ENCODE results near the gene WNT6. TPM values are rescaled to one million over a fixed set of nuclear protein-coding genes. Genes with fewer than 3 reads are reported as not detected.

The WNT6 gene
- total and polyA plus RNA-seq, 4 donors: 0.08 to 0.20 TPM; not detected in 2

GRCh38 chr2:218820746-218821369 lies 38.7 kb upstream of the WNT6 start:
- Histone ChIP-seq H3K36me3 (ENCODE audit: control insufficient read depth in 4 of 4, insufficient read depth in 3 of 4, low read depth in 1 of 4, low read length in 3 of 4) (peaks cover 9 to 37% (median 26%) of the 10 kb centered on the region in 4 donors), H3K27me3 (ENCODE audit: control insufficient read depth in 4 of 4, insufficient read depth in 4 of 4, low read length in 3 of 4) (no peaks in the 10 kb centered on the region), H3K4me1 (ENCODE audit: control insufficient read depth in 4 of 4, insufficient read depth in 4 of 4, low read length in 3 of 4) (no peaks in the 10 kb centered on the region), H3K9ac (ENCODE audit: low read depth in 1 of 2, low read length in 2 of 2) (no peak overlapping the region), H3K4me3 (ENCODE audit: low read depth in 1 of 3, low read length in 3 of 3) (no peak overlapping the region), H3K9me3 (ENCODE audit: control insufficient read depth in 4 of 4, low read length in 3 of 4) (no peaks in the 10 kb centered on the region), H3K27ac (ENCODE audit: low read depth in 1 of 2, low read length in 2 of 2) (no peak overlapping the region)
- no peak for TF ChIP-seq YY1 (IDR thresholded peaks at IDR 0.05)
- 96% methylated on average over 15 of the region's 15 CpGs for whole genome bisulfite sequencing
- DNase-seq (ENCODE audit: low spot score): no peak

DNA sequence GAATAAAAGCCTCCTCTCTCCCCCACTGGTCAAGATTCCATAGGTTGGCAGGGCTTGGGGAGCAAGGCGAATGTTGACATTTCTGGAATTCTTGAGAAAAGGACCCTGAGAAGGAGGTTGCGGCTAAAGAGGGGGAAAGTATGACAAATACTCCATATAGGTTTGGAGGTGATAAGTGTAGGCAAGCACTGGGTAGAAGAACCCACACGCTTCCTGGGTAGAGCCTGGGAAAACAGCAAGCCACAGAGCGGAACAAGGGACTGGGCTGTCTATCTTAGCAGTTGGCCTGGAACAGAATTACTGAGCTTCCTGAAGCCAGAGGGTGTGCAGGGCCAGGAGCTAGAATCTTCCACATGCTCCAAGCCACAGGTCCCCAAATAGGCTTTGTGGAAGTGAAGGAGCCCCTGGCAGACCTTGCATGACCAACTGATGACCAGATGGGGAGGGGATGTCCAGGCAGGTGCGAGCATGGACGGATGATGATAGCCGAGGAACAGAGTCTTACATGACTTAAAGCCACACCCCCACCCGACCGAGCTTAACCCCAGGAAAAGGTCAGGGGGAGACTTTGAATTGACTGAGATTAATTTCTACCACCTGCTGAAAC lies 37.9 kb upstream of the WNT6 start:
- TF ChIP-seq RAD21 (IDR thresholded peaks at IDR 0.05) (no peak), HNF4A (conservative IDR thresholded peaks at IDR 0.05) (no peak), FOXA1 (IDR thresholded peaks at IDR 0.05) (no peak), RXRA (IDR thresholded peaks at IDR 0.05) (no peak), SP1 (IDR thresholded peaks at IDR 0.05) (no peak)
- TF ChIP-seq, protein P1, sequence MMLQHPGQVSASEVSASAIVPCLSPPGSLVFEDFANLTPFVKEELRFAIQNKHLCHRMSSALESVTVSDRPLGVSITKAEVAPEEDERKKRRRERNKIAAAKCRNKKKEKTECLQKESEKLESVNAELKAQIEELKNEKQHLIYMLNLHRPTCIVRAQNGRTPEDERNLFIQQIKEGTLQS (IDR thresholded peaks at IDR 0.05): no peak
- no peaks in the 10 kb centered on the region for H3K9me3 ChIP-seq (ENCODE audit: control insufficient read depth in 4 of 4, low read length in 3 of 4)
- H3K9ac ChIP-seq (ENCODE audit: low read depth in 1 of 2, low read length in 2 of 2): no peak overlapping the region
- WGBS: 85% methylated on average over 9 of the region's 9 CpGs
- H3K4me1 ChIP-seq (ENCODE audit: control insufficient read depth in 4 of 4, insufficient read depth in 4 of 4, low read length in 3 of 4): no peaks in the 10 kb centered on the region
- peaks cover 7 to 33% (median 20%) of the 10 kb centered on the region in 4 donors for H3K36me3 ChIP-seq (ENCODE audit: control insufficient read depth in 4 of 4, insufficient read depth in 3 of 4, low read depth in 1 of 4, low read length in 3 of 4)
- no peak for DNase-seq (ENCODE audit: low spot score)
- H3K27ac ChIP-seq (ENCODE audit: low read depth in 1 of 2, low read length in 2 of 2): no peak overlapping the region
- no peaks in the 10 kb centered on the region for H3K27me3 ChIP-seq (ENCODE audit: control insufficient read depth in 4 of 4, insufficient read depth in 4 of 4, low read length in 3 of 4)
- no peak overlapping the region for H3K4me3 ChIP-seq (ENCODE audit: low read depth in 1 of 3, low read length in 3 of 3)

GRCh38 chr2:218822622-218823021 lies 37.0 kb upstream of the WNT6 start:
- no peak overlapping the region for H3K27ac ChIP-seq (ENCODE audit: low read depth in 1 of 2, low read length in 2 of 2)
- TF ChIP-seq EGR1 (IDR thresholded peaks at IDR 0.05; ENCODE audit: low read depth in 2 of 2) (no peak), GABPA (IDR thresholded peaks at IDR 0.05 in 1 of 2, conservative IDR thresholded peaks at IDR 0.05 in 1 of 2) (no peak), ZBTB33 (IDR thresholded peaks at IDR 0.05) (no peak), FOXA2 (IDR thresholded peaks at IDR 0.05) (no peak), JUND (IDR thresholded peaks at IDR 0.05) (no peak), RAD21 (IDR thresholded peaks at IDR 0.05) (no peak), NR2F2 (IDR thresholded peaks at IDR 0.05) (no peak)
- H3K4me1 ChIP-seq (ENCODE audit: control insufficient read depth in 4 of 4, insufficient read depth in 4 of 4, low read length in 3 of 4): no peaks in the 10 kb centered on the region
- no peaks in the 10 kb centered on the region for H3K27me3 ChIP-seq (ENCODE audit: control insufficient read depth in 4 of 4, insufficient read depth in 4 of 4, low read length in 3 of 4)
- H3K36me3 ChIP-seq (ENCODE audit: control insufficient read depth in 4 of 4, insufficient read depth in 3 of 4, low read depth in 1 of 4, low read length in 3 of 4): peaks cover 5 to 26% (median 14%) of the 10 kb centered on the region in 4 donors
- H3K4me3 ChIP-seq (ENCODE audit: low read depth in 1 of 3, low read length in 3 of 3): no peak overlapping the region
- WGBS: 89% methylated on average over 7 of the region's 7 CpGs
- H3K9ac ChIP-seq (ENCODE audit: low read depth in 1 of 2, low read length in 2 of 2): no peak overlapping the region
- DNase-seq (ENCODE audit: low spot score): no peak
- H3K9me3 ChIP-seq (ENCODE audit: control insufficient read depth in 4 of 4, low read length in 3 of 4): no peaks in the 10 kb centered on the region
